Activated CD4-positive, CD25-positive, alpha-beta regulatory T cell treated with anti-CD3 and anti-CD28 coated beads, Interleukin-2, amount 50 U/mL, for 24 hours (primary cell): Measurements from ENCODE around the gene TESK1.
"Not testable (repeated sequence)": the region's sequence is repeated elsewhere in the genome, so short reads cannot be mapped to it uniquely, and the experiment has no call there.

ENCODE experiments used
- ATAC-seq, 2 donors: fragments of 150-1000 bp; cut with Tn5 transposase; one replicate each; pipeline ENCODE4 v1.10.0; 2021; ENCODE audit warnings: mild to moderate bottlenecking in 1 of 2, moderate library complexity in 1 of 2

The TESK1 gene

DNA sequence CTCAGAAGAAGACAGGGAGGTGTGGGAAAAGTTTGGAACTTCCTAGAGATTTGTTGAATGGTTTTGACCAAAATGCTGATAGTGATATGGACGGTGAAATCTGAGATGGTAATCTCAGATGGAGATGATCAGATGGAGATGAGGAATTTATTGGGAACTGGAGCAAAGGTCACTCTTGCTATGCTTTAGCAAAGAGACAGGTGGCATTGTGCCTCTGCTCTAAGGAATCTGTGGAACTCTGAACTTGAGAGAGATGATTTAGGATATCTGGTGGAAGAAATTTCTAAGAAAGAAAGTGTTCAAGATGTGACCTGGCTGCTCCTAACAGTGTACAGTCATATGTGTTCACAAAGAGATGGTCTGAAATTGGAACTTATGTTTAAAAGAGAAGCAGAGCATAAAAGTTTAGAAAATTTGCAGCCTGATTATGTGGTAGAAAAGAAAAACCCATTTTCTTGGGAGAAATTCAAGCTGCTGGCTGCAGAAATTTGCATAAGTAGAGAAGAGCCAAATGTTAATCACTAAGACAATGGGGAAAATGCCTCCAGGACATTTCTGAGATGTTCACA lies 25.3 kb upstream of the TESK1 start:
- ATAC-seq = not testable (repeated sequence)

DNA sequence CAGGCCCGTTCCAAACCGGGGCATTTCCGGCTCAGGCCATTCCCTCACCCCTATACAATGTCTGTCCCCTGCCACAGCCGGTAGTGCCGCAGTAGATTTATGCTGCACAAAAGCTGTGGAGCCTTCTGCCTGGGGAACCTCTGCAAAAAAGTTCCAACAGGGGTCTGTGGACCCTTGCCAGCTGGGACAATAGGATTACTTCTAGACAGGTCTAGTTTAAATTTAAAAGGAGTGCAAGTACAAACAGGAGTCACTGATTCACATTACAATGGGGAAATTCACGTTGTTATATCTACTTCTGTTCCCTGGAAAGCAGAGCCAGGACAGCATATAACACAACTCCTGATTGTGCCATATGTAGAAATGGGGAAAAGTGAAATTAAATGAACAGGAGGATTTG lies 21.5 kb upstream of the TESK1 start:
- not testable (repeated sequence) for ATAC-seq

DNA sequence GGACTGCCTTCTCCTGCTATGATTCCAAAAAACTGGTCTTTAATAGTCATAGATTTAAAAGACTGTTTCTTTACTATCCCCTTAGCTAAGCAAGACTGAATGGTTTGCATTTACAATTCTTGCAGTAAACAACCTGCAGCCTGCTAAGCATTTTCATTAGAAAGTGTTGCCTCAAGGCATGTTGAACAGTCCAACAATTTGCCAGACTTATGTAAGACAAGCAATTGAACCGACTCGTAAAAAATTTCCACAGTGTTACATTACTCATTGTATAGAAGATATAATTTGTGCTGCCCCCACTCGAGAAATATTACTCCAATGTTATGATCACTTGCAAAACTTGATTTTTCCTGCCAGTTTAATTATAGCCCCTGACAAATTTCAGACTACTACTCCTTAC lies 20.4 kb upstream of the TESK1 start:
- not testable (repeated sequence) for ATAC-seq

DNA sequence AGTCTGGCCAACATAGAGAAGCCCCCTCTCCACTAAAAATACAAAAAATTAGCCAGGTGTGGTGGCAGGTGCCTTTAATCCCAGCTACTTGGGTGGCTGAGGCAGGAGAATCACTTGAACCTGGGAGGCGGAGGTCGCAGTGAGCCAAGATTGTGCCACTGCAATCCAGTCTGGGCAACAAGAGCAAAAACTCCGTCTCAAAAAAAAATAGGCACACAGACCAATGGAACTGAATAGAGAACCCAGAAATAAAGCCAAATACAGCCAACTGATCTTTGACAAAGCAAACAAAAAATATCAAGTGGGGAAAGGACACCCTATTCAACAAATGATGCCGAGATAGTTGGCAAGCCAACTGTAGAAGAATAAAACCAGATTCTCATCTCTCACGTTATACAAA lies 16.6 kb upstream of the TESK1 start:
- not testable (repeated sequence) for ATAC-seq

GRCh38 chr9:35593581-35593980 lies 11.5 kb upstream of the TESK1 start:
- ATAC-seq = no peak

DNA sequence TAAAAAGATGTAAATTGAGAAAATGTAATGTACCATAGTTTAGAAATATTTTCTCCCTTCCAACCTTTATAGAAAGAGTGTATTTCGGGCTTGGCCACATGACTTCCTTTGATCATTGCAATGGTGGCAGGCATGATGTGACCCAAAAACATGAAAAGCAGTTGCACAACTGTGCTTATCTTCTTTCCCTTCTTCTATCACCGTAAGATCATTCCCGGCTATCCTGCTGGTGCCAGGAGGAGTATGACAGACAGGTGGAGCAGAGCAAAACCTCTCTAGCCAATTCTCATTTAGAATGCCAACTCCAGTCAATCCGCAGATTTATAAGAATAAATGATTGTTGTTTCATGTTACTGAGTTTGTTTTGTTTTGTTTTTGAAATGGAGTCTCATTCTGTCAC lies 10.6 kb upstream of the TESK1 start:
- ATAC-seq = no peak

GRCh38 chr9:35596907-35597306 lies 8.2 kb upstream of the TESK1 start:
- not testable (repeated sequence) for ATAC-seq

DNA sequence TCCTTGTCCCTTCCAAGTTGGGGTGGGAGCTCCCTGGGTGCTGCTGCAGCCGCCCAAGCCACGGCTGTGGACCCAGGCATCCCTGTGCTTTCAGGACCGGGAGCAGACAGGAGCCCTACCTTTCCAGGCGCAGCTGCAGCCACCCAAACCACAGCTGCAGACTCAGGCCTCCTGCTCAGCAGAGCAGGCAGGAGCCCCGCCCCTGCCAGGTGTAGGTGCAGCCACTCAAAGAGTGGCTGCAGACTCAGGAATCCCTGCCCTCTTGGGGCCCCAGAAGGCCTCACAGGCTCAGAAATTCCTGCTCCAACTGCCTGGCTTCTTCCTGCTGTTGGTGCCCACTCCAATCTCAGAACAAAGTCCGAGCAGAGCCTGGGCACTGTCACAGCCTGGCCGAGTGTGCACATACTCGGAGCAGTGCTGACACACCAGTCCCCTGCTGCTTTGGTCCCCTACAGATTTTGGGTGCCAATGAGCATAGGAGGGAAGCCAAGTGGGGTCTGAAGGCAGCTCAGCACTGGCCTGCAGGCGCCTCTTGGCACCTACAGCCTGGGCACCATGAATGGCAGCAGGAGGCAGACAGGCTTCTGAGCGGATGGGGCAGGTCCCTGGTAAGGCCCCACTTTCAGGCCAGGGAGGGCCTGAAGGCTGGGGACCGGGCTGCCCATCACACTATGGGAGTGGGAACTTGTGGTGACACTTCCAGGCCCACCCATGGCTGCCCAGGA lies 6.0 kb upstream of the TESK1 start:
- ATAC-seq = no peak

DNA sequence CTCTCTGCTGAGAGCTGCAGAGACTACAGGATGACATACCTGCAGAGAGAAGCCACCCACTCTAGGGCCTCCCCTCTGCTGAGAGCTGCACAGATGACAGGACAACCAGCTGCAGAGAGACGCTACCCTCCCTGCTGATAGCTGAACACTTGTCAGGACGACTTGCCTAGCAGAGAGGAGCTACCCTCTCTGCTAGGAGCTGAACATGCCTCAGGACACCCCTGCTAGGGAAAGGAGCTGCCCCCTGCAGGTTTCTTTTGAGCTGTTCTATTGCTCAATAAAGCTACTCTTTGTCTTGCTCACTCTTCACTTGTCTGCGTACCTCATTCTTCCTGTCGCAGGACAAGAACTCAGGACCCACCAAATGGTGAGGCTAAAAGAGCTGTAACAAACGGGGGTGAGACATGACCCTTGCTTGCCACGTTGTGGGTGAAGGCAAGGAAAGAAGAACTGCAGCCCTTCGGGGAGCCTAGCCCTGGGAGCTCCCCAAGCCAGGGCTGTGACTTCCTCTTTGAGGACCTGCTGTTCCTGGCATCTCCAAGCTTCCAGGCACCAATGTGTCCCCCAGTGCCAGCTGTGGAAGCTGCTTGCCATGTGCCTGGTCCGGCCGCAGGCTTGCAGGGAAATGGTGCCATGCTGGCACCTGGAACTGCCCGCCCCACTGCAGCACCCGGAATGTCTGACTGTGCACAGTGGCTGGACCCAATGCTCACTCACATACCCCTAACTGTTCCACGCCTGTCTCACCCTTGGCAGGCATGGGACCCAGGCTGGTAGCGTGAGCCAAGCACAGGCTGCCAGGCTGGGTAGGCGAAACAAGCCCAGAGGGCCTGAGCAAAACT lies 5.1 kb upstream of the TESK1 start:
- no peak for ATAC-seq

GRCh38 chr9:35603506-35603985 lies 1.5 kb upstream of the TESK1 start:
- no peak for ATAC-seq

GRCh38 chr9:35603986-35604577 lies 980 bp upstream of the TESK1 start:
- peak; percentile 87 to 89 for ATAC-seq

DNA sequence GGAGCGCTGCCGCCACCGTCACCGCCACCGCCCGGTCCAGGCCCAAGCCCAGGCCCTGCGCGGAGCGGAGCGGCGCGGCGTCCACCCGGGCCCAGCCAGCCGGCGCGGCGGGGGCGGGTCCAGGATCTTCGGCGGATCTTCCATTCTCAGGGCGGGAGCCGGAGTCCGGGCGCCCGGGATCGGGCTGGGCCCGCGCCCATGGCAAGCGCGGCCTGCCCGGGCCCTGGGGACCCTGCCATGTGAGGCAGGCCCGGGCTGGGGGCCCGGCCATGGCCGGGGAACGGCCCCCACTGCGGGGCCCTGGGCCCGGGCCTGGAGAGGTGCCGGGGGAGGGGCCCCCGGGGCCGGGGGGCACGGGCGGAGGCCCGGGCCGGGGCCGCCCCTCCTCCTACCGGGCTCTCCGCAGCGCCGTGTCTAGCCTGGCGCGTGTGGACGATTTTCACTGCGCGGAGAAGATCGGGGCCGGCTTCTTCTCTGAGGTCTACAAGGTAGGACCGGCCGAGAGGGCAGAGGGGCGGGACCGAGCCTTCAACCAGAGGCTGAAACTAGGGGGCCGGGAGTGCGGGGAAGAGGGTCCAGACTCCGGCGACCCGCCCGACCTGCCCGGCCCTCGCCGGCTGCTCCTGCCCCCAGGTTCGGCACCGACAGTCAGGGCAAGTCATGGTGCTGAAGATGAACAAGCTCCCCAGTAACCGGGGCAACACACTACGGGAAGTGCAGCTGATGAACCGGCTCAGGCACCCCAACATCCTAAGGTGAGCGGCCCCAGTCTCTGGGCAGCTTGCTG lies 482 bp downstream of the TESK1 start:
- ATAC-seq = peak in 1 of 2 donors; percentile 0

- ATAC-seq = no peak
Observed at GRCh38 chr9:35606138-35606504, 1.1 kb downstream of the TESK1 start.

DNA sequence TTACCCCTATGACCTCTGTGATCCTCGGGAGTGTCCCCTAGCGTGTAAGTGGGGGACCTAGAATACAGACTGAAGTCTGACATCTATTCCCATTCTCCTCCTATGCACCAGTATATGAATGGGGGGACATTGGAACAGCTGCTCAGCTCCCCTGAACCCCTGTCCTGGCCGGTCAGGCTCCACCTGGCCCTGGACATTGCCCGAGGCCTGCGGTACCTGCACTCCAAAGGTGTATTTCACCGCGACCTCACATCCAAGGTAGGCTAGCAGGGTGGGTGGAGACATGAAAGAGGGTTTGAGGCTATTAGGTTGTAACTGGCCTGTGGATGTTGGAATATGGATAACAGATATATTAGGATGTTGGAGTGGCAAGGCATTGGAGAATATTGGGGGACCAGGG lies 1.7 kb downstream of the TESK1 start:
- no peak for ATAC-seq

DNA sequence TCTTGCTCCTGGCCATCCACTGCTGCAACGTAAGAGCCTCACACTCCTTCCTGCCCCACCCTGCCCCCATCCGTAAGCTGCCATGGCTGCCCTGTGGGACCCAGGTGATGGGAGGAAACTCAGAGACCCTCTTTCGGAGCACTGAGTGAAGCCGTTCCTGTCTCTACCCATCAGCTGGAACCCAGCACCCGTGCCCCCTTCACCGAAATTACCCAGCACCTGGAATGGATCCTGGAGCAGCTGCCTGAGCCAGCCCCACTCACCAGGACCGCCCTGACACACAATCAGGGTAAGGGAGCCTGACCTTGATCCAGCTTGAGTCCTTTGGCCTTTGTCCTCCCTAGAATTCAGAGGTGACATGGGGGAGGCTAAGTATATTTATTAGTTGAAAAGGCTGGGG lies 3.2 kb downstream of the TESK1 start:
- ATAC-seq = no peak

DNA sequence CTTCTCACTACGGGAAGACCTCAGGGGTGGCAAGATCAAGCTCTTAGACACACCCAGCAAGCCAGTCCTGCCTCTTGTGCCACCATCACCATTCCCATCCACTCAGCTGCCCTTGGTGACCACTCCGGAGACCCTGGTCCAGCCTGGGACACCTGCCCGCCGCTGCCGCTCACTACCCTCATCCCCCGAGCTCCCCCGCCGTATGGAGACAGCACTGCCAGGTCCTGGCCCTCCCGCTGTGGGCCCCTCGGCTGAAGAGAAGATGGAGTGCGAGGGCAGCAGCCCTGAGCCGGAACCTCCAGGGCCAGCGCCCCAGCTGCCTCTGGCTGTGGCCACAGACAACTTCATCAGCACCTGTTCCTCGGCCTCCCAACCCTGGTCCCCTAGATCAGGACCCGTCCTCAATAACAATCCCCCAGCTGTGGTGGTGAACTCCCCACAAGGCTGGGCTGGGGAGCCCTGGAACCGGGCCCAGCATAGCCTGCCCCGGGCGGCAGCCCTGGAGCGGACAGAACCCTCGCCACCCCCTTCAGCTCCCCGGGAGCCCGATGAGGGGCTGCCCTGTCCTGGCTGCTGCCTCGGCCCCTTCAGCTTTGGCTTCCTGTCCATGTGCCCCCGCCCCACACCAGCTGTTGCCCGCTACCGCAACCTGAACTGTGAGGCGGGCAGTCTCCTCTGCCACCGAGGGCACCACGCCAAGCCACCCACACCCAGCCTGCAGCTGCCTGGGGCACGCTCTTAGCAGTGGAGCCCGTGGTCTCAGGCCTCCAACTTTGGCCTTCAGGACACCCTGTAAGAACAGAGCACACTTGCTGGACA lies 4.1 kb downstream of the TESK1 start:
- ATAC-seq = no peak

GRCh38 chr9:35609820-35610163 lies 4.7 kb downstream of the TESK1 start:
- no peak for ATAC-seq

GRCh38 chr9:35611230-35611797 lies 6.3 kb downstream of the TESK1 start:
- ATAC-seq = peak; percentile 84 to 89

DNA sequence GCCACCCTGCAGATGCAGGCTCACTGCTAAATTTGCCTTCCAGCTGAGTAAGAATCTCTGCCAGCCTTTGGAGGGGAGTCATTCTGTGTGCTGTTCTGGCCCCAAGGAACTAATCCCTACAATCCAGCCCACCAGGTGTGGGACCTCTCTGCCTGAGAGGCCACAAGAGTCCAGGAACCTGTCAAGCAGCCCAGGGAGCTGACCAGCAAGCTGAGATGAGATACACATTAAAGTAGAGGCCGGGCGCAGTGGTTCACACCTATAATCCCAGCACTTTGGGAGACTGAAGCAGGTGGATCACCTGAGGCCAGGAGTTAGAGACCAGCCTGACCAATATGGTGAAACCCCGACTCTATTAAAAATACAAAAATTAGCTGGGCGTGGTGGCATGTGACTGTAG lies 7.0 kb downstream of the TESK1 start:
- ATAC-seq = not testable (repeated sequence)

DNA sequence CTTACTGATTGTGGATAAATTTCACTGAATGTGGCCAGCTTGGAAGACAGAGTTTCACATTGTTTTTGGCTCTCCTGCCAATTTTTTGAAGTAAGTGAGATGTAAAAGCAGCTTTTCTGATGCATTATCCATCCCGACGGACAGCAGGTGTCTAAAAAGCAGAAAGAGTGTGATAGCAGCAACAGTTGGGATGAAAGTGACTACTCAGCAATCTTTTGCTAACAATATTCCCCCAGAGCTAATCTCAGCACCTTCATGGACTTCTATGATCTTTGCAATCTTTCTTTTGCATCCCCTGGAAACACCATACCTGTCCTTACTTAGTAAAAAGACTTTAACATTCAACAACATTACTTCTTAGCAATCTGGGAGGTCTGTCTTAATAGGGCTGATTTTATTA lies 7.8 kb downstream of the TESK1 start:
- no peak for ATAC-seq

- no peak for ATAC-seq
Observed at GRCh38 chr9:35615981-35616680, 11.1 kb downstream of the TESK1 start.
